GM20431 (cell line): ENCODE results near the gene SLC22A6.
"Not testable (repeated sequence)": the region's sequence is repeated elsewhere in the genome, so short reads cannot be mapped to it uniquely, and the experiment has no call there.

Experiments
- in situ Hi-C: fragments of 300-500 bp; cut with MseI, MboI; formaldehyde crosslinking; loops from one replicate; pipeline ENCODE4 v1.15.0; 2020; ENCODE audit warnings: low sequenced_read_pairs; ENCODE audit not compliant: unreplicated experiment

Gene SLC22A6

GRCh38 chr11:62994775-62995174 is 10.0 kb upstream of the SLC22A6 start:
- in situ Hi-C loops: no loop called here

GRCh38 chr11:62988276-62988675 is 3.5 kb upstream of the SLC22A6 start:
- in situ Hi-C loops: no loop called here

GRCh38 chr11:62985041-62985750 is 429 bp upstream of the SLC22A6 start:
- in situ Hi-C loops: no loop called here

- in situ Hi-C loops: no loop called here
These were observed 1.1 kb downstream of the SLC22A6 start for GRCh38 chr11:62983536-62984199.

GRCh38 chr11:62981743-62982142 is 3.0 kb downstream of the SLC22A6 start:
- in situ Hi-C loops: no loop called here

GRCh38 chr11:62980133-62980760 is 4.5 kb downstream of the SLC22A6 start:
- in situ Hi-C loops: no loop called here

GRCh38 chr11:62976109-62976508 is 8.7 kb downstream of the SLC22A6 start:
- in situ Hi-C loops: no loop called here

GRCh38 chr11:62974848-62975522 is 9.8 kb downstream of the SLC22A6 start:
- in situ Hi-C loops: no loop called here

- in situ Hi-C loops: no loop called here
These were observed 19.2 kb downstream of the SLC22A6 start for GRCh38 chr11:62965574-62965973.

GRCh38 chr11:62962391-62962790 is 22.4 kb downstream of the SLC22A6 start:
- in situ Hi-C loops: no loop called here

GRCh38 chr11:62961017-62961570 is 23.7 kb downstream of the SLC22A6 start:
- in situ Hi-C loops: no loop called here

- in situ Hi-C loops: no loop called here
These were observed 25.3 kb downstream of the SLC22A6 start for GRCh38 chr11:62959422-62959980.

- in situ Hi-C loops: no loop called here
These were observed 26.0 kb downstream of the SLC22A6 start for GRCh38 chr11:62958547-62959421.

GRCh38 chr11:62957147-62957546 is 27.6 kb downstream of the SLC22A6 start:
- in situ Hi-C loops: no loop called here

GRCh38 chr11:62954478-62954877 is 30.3 kb downstream of the SLC22A6 start:
- in situ Hi-C loops: no loop called here

- in situ Hi-C loops: no loop called here
These were observed 31.0 kb downstream of the SLC22A6 start for GRCh38 chr11:62953811-62954210.

- in situ Hi-C loops: no loop called here
These were observed 35.9 kb downstream of the SLC22A6 start for GRCh38 chr11:62948765-62949320.

- in situ Hi-C loops: not testable (repeated sequence)
These were observed 39.2 kb downstream of the SLC22A6 start for GRCh38 chr11:62945538-62945937.

GRCh38 chr11:62937528-62937927 is 47.2 kb downstream of the SLC22A6 start:
- in situ Hi-C loops: not testable (repeated sequence)
